AG08395 (cell line): ENCODE data around the gene ANKRD20A1.
"Not testable (repeated sequence)": the region's sequence is repeated elsewhere in the genome, so short reads cannot be mapped to it uniquely, and the experiment has no call there.

Source experiments
- DNase-seq: peaks from one replicate; pipeline ENCODE4 v3.0.0; 2012; ENCODE audit warnings: mixed read lengths, low spot score

The ANKRD20A1 gene

DNA sequence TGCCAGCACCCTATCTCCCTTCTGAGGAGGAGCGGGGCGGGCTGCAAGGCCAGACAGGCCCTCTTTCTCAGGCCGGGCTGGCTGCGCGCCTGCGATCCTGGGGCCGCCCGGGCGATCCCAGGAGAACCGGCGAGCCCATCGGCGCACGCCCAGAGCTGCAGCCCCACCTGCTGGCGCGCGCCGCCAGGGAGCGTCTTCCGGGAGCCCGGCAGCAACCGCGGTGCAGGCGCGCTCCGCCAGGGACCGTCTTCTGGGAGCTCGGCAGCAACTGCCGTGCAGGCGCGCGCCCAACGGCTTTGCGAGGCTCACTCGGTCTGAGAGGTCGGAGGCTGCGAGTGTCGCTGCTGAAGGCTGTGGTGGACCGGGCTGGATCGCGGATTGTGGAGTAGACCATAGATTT lies at the start of gene ANKRD20A1:
Gene ANKRD20A1, plus strand, starts transcription at position 61 of the 400 bp plus-strand sequence. CDS start 496 bp downstream, outside the sequence.
- DNase-seq, result not testable (repeated sequence)

DNA sequence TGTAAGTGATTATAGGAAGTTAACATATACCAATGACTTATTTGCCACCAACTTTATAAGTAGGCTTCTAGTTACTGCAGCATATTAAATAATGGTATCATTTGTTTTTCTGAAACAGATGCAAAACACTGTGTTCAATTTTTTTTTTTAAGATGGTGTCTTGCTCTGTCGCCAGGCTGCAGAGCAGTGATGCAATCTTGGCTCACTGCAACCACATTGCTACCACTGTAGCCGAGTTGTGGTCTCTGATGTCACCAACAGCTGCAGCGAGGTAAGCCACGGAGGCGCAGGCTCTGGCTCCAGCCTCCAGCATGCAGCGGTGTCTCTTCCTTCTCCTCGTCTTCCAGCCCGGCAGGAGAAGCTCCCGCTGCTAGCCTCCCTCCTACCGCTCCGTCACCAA lies 26.6 kb upstream of the ANKRD20A1 start:
- not testable (repeated sequence) for DNase-seq
